ENCODE results near the gene PMEL.
A peak's percentile ranks its signal among the peaks of the same experiment; 100 is the strongest.

PMEL gene

DNA sequence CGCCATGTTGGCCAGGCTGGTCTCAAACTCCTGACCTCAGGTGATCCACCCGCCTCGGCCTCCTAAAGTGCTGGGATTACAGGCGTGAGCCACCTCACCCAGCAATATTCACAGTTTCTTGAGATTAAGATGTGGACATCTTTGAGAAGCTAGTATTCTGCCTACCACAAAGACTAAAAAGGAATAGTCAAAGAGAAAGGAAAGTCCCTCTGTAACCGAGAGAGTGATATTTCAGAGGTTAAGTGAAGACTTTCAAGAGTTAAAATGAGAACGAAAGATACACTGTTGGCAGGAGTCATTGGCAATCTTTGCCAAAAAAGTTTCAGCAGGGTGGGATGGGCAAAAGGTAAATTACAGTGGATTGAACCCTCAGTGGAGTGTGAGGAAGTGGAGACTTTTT, 19.3 kb downstream of the PMEL start:
- H3K27ac ChIP-seq: no peak overlapping the region
- TF ChIP-seq ZFX (IDR thresholded peaks at IDR 0.05): no peak

- no peak for TF ChIP-seq ZFX (IDR thresholded peaks at IDR 0.05)
- TF ChIP-seq CTCF (conservative IDR thresholded peaks at IDR 0.05): no peak
- H3K27ac ChIP-seq: no peak overlapping the region
Measured at GRCh38 chr12:55942577-55943136, 23.2 kb downstream of the PMEL start.

DNA sequence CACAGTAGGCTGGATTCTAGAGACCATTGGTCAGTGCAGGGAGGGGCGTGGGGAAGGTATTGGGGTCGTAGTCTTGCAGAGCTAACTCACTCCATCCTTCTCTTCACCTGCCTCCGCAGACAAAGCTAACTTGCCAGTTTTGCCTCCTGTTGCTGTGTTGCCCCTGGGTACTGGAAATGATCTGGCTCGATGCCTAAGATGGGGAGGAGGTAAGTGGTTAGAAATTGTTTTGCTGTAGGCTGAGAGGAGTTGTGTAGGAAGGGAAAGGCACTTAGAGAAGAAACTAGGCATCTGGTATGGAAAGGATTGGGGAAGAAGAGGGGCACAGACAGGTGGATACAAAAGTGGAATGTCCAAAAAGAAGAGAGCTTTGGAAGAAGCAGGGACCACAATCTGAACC, 23.8 kb downstream of the PMEL start:
- TF ChIP-seq ZFX (IDR thresholded peaks at IDR 0.05) (no peak), CTCF (conservative IDR thresholded peaks at IDR 0.05) (no peak)
- no peak overlapping the region for H3K27ac ChIP-seq

- TF ChIP-seq ZFX (IDR thresholded peaks at IDR 0.05): no peak
- TF ChIP-seq CTCF (conservative IDR thresholded peaks at IDR 0.05): peak; percentile 97
- peak overlapping the region; percentile 26 for H3K27ac ChIP-seq
Measured at GRCh38 chr12:55940065-55940732, 25.6 kb downstream of the PMEL start.

GRCh38 chr12:55938826-55939501, 26.9 kb downstream of the PMEL start:
- H3K27ac ChIP-seq: no peak overlapping the region
- TF ChIP-seq CTCF (conservative IDR thresholded peaks at IDR 0.05): no peak

DNA sequence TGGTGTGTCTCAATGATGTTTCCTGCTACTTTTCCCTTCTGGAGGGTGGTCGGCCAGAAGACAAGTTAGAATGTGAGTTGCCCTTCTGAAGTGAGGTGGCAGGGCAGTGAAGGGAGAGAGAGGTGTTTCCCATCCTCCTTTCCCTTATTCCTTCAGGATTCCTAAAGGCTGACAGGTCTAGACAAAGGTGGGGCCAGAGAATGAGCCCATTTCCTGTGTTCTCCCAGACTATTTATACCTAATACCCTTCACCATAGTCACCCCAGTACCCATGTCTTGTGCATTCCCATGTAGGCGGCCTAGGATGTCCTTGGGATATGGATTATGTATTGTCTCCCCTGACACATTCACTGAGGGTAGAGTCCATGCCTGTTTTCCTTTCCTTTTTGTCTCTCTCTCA, 27.9 kb downstream of the PMEL start:
- no peak overlapping the region for H3K27ac ChIP-seq
- TF ChIP-seq CTCF (conservative IDR thresholded peaks at IDR 0.05): no peak

GRCh38 chr12:55935738-55936151, 30.1 kb downstream of the PMEL start:
- TF ChIP-seq CTCF (conservative IDR thresholded peaks at IDR 0.05): no peak
- TF ChIP-seq ZFX (IDR thresholded peaks at IDR 0.05): no peak
- H3K27ac ChIP-seq: no peak overlapping the region
